ENCODE data around the gene CX3CL1.

CX3CL1 gene

DNA sequence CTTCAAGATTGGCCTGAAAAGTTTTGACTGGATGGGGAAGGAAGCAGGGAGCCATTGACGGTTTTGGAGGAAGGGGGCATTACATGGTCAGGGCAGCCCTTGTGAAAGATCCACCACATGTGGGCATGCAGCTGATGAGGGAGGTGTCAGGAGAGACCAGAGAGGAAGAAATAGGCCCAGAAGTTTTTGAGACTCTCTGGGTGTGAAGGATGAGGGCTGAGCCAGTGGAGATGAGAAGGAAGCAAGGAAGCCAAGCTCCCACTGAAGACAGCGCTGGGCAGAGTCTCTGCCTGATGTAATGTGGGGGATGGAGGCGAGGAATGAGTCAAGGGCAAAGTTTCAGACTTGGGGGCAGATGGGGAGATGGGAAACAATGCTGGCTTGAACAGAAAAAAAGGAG, 32.8 kb downstream of the CX3CL1 start:
- no peak for DNase-seq (ENCODE audit: low spot score)

DNA sequence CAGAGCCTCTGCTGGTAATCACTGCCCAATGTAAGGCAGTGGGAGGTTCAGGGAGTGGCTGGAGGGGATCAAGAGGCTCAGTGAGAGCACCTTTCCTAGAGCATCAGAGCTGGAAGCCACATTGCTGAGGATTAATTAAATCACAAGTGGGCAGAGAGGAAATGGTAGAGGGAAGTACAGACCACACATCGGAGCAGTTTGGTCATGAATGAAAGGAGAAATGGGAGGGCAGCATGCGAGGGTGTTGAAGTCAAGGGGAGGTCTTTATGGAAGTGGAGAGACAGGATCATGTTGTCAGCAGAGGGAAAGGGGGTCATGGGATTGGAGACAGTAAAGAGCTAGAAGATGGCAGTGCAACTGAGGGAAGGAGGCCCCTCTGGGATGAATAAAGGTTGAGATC, 34.6 kb downstream of the CX3CL1 start:
- no peak for DNase-seq (ENCODE audit: low spot score)

DNA sequence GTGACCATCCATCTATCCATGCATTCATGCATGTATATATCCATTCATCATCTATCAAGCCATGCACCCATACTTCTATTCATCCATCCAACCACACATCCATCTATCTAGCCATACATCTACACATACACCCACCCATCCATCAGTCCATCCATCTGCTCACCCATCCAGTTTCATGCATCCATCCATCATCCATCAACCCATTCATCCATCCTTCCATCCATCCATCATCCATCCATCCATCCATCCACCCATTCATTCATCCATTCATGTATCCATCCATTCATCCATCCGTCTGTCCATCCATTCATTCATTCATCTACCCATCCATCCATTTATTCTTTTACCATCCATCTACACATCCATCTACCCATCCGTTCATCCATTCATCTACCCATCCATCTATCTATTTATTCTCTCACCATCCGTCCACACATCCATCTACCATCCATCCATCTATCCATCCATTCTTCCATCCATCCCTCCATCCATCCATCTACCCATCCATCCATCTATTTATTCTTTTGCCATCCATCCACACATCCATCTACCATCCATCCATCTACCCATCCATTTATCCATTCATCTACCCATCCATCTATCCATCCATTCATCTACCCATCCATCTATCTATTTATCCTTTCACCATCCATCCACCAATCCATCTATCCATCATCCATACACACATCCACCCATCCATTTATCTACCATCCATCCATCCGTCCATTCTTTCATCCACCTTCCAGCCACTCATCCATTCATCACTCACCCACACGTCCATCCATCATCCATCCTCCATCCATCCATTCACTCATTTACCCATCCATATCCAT, 35.4 kb downstream of the CX3CL1 start:
- no peak for DNase-seq (ENCODE audit: low spot score)

DNA sequence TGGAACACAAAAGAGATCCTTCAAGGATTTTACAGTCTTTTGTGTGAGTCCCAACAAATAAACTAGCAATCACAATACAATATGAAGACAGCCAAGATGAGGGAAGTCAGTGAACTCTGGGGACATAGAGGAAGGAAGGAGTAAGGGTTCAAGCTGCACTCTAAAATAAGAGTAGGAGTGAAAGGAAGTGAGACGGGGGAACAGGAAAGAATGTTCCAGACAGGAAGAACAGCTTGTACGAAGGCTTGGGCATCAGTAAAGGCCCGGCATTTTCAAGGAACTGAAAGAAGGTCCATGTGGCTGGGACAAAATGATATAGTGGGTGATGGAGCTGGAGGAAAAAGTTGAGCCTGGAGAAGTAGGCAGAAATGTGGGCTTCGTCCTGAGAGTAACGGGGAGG, 36.8 kb downstream of the CX3CL1 start:
- no peak for DNase-seq (ENCODE audit: low spot score)

DNA sequence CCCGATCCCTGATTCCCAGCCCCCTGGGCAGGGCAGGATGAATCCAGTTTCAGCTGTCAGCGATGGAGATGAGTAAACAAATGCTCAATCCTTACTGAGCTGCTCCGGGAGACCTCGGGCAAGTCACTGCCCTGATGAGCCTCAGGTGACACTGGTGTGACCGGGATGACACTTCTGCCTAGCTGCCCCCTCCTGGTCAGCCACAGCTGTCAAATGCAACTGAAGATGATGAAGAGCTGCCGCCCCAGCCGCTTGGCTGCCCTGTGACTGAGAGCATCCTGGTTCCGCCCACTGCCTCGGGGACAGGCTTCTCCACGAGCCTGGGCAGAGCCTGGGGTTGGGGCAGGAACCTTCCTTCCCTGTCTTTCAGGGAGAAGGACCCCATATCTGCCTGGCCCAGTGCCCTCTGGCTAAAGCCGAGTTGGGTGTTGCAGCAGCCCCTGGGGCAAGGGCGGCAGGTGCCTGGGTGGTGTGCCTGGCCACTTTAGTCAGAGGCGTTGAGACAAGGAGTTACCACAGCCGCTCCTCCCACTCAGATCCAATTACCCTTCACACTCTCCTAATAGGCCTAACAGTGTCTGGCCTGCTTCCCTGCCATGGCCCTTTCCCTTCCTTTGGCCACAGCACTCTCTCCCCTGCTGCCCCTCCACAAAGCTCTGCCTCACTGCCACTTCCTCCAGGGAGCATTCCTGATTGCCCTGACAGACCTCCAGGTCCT, 37.7 kb downstream of the CX3CL1 start:
- no peak for DNase-seq (ENCODE audit: low spot score)

DNA sequence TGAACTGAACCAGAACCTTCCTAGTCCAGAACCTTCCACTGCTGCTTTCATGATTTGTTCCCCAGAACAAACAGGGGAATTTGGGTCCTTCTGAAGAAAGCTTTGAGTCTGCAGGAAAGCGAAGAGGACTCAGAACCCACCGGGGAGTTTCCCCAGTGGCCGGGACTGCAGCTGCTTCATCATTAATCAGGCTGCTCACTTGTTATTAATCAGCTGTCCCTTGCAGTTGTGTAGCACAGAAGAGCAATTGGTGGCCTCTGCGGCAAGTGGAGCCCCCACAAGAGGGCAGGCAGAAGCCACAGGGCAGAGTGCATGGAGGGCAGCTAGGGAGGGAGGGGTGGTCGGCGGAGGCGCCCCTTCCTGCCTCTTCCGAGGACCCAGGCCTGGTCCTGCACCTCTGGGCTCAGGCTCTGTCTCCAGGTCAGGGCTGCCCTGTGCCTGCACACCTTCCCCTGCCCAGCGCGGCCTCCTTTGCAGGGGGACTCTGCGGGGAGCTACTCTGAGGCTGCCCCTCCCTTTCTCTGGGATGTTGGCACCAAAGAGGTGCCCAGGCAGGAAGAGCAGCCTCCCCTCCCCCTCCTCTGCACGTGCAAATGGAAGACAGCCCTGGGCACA, 39.2 kb downstream of the CX3CL1 start:
- no peak for DNase-seq (ENCODE audit: low spot score)

DNA sequence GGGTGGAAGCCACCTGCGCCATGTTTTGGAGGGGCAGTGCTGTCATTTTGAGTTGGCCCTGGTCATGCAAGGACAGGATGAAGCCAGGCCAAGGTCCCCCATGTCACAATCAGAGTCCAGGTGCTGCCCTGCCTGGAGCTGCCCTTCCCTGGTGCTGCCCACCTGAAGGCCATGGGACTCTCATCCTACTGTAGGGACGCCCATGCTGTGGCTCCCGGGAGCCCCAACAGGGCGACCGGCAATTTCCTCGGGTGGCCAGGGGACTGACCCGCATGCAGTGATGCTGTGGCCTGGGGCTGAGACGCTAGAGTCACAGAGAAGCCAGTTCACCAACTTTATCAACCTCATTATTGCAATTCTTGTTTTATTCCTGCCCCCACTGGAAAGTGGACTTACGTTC, 40.3 kb downstream of the CX3CL1 start:
- DNase-seq (ENCODE audit: low spot score) = no peak

DNA sequence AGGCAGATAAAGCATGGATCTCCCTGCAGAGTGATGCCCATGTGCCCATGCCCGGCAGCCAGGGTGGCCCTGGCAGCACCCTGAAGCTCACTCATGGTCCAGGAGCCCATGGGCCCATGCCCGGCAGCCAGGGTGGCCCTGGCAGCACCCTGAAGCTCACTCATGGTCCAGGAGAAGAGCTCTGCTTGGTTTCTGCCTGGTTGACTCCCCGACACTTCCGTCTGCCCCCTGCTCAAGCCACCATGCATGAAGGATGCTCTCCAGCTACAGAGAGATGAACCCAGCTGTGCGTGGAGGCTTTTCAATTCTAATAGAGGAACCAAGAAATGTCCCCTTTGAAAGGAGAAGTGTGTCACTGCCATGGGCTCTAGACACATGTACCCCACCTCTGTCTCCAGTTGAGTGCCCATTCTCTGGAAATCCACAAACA, 41.0 kb downstream of the CX3CL1 start:
- DNase-seq (ENCODE audit: low spot score) = no peak

DNA sequence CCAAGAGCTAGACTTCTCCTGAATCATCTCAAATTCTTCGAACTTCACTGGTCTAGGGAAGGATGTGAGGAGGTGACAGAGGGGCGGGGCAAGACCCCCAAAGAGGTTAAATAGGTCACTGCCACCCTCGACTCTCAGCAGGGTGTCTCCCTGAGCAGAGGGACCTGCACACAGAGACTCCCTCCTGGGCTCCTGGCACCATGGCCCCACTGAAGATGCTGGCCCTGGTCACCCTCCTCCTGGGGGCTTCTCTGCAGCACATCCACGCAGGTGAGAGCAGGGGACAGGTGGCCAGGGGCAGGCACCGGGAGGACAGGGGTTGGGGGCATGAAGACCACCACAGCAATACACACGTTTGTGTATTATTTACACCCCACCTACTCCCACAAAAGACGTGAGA, 41.4 kb downstream of the CX3CL1 start:
- no peak for DNase-seq (ENCODE audit: low spot score)

DNA sequence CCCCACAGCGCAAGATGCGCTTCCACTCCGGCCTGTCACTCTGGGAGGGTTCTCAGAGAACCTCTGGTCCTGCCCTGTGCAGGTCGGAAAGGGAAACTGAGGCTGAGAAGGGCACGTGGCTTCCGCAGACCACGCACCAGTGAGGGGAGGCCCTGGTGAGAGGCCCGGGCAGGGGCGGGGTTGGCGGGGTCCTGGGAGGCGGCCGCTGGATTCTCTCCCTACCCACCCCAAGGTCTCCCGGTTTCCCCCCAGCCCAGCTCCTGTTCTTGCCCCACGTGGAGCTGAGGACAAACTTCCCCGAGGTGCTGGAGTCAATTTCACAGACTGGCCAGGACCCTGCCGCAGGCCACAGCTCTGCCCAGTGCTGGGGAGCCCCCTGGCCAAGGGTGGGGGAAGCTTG, 43.8 kb downstream of the CX3CL1 start:
- no peak for DNase-seq (ENCODE audit: low spot score)

DNA sequence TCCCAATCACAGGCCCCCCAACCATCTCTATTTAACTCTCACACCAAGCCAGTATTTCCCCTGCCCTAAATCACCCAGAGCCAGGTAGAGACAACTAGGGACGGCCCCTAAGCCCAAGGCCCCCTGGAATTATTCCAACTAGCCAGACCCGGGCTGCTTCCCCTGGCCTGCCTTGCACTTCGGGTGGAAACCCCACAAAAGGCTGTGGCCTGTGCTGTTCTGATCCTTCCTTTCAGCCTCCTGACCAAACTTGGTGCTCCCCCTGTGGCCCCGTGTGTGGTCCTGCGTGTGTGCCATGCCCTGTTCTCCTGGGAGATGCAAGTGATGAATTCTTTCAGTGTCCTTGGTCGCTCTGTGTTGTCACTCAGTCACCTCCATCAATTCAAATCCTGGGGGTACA, 47.2 kb downstream of the CX3CL1 start:
- DNase-seq (ENCODE audit: low spot score) = no peak

DNA sequence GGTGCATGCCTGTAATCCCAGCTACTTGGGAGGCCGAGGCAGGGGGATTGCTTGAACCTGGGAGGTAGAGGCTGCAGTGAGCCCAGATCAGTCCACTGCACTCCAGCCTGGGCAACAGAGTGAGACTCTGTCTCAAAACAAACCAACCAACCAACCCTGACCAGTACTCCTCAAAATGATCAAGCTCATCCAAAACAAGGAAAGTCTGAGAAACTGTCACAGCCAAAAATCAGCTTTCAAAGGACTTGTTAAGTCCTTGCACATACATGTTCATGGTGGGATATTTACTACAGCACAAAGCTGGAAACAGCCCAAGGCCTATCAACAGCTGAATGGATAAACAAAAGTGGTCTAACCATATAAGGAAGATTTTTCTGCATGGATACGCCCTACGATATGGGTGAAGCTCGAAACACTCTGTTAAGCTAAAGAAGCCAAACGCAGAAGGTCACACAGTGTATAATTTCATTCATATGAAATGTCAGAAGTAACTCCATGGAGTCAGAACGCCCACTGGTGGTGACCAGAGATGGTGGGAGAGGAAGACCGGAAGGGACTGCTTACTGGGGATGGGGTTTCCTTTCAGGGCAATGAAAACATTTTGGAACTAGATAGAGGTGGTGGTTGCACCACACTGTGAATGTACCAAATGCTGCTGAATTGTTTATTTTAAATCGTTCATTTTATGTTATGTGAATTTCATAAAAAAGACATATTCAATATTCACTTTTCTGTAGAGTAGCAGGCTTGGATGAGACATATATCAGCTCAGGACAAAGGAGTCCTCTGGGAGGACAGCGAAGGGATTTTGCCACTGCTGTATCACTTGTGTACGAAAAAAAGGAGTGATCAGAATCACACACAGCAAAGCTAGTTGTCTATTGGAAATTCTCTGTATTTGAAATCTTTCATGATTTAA, 50.0 kb downstream of the CX3CL1 start:
- DNase-seq (ENCODE audit: low spot score) = peak; percentile 52

DNA sequence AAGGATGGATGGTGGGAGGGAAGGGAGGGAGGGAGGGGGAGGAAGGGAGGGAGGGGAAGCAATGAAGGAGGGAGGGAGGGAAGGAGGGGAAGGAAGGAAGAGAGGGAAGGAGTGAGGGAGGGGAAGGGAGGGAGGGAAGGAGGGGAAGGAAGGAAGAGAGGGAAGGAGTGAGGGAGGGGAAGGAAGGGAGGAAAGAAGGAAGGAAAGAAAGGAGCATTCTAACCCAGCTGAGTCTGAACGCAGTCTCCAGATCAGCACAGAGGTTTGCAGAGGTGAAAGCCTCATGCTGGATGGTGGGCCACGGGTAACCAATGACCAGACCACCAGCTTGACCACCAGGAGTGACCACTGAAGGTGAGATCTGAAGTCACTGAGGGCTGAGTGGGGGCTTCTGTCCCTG, 50.9 kb downstream of the CX3CL1 start:
- no peak for DNase-seq (ENCODE audit: low spot score)

DNA sequence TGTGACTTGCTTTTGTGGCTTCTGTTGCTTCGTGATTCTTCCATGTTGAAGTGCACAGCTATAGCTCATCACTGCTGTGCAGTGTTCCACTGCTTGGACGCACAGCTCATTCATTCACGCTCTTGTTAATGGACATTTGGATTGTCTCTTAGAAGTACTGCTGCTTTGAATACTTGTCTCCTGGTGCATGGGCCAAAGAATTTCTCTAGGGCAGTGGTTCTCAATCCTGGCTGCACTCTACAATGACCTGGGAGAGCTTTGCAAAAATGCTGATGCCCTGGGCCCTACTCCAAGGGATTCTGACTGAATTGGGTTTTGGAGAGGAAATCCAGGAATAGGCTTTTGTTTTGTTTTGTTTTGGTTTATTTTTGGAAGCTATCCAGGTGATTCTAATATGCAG, 52.3 kb downstream of the CX3CL1 start:
- DNase-seq (ENCODE audit: low spot score) = no peak

DNA sequence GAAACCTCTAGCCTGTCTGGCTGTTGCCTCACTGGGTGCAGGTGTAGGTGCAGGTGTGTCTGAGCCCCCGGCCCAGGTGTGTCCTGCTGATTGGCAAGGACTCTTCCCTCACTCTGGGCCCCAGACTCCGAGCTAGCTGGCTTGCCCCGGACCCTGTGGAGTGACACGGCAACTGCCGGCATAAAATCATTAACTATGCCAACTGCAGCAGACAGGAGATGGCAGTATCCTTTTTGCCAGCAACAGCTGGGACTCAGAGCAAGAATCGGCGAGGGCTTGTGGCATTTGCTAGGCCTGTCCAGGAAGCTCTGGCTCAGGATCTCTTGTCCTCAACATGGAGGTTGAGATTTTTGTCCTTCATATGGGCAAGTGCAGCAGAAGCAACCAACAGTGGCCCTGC, 54.1 kb downstream of the CX3CL1 start:
- no peak for DNase-seq (ENCODE audit: low spot score)

DNA sequence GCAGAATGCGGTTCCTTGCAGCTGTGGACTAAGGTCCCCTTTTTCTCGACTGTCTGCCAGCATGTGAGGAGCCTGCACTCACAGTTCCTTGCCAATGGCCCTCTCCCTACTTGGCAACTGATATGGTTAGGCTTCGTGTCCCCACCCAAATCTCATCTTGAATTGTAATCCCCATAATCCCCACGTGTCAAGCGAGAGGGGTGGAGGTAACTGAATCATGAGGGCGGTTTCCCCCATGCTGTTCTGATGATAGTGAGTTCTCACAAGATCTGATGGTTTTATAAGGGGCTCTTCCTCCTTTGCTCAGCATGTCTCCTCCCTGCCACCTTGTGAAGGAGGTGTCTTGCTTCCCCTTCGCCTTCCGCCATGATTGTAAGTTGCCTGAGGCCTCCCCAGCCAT, 55.0 kb downstream of the CX3CL1 start:
- no peak for DNase-seq (ENCODE audit: low spot score)

DNA sequence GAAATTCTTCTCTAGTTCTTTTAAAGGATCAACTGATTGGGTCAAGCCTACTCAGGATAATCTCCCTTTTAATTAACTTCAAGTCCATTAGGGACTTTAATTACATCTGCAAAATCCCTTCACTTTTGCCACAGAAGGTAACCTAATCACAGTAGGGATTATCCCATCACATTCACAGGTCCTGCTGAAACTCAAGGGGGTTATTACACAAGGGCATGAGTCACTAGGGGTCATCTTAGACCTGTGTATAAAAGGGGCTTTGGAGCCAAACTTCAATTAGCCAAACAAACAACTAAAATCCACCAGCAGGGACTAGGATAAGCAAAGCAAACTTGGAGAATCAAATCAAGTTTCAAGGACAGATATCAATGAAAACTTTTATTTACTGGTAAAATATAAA, 55.5 kb downstream of the CX3CL1 start:
- DNase-seq (ENCODE audit: low spot score) = no peak

DNA sequence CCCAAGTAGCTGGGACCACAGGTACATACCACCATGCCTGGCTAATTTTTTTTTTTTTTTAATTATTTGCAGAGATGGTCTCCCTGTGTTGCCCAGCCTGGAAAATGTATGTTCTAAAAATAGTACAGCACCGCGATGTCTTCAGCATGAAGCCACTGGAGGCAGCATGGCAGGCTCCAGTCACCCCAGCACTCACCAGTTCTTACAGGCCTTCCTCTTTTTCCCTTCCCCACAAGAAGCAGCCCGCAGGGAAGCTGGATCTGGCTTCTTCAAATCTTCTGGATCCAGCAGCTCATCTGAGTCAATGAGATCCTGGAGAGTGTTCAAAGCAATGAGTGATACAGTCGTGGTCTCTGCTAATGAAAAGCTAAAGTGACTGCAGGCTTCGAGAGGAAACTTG, 58.7 kb downstream of the CX3CL1 start:
- no peak for DNase-seq (ENCODE audit: low spot score)

DNA sequence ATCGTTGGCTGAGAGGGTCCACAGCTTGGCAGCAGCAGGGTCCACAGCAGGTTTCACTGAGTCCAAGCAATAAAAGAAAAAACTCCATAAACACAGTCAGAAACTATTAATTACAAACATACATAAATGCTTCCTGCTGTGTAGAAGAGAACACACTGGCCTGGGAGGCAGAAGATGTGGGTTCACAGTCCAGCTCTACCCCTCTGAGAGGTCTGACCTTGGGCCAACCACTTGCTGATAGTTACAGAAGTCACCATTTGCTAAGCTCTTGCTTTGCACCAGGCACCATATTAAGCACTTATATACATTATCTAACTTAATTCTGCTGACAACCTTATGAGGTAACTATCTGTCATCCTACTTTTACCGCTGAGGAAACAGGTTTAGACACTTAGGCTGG, 60.2 kb downstream of the CX3CL1 start:
- DNase-seq (ENCODE audit: low spot score) = no peak

DNA sequence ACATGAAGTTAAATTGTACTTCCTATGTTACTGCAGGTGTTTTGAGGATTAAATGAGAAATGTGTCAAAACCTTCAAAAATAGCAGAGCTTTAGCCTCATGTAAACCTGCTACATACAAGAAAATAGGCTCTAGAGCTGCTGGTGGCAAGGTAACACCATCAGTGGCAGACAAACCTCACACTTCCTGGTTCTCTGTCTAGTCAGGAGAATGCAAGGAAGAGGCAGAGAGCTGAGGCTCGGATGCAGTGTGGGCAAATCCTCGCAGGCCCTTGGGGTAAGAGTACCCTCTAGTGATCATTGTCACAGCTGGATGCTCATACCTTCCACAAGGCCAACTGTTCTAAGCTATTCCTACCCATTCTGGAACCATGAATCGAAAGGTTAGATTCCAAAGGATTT, 60.7 kb downstream of the CX3CL1 start:
- DNase-seq (ENCODE audit: low spot score) = no peak

DNA sequence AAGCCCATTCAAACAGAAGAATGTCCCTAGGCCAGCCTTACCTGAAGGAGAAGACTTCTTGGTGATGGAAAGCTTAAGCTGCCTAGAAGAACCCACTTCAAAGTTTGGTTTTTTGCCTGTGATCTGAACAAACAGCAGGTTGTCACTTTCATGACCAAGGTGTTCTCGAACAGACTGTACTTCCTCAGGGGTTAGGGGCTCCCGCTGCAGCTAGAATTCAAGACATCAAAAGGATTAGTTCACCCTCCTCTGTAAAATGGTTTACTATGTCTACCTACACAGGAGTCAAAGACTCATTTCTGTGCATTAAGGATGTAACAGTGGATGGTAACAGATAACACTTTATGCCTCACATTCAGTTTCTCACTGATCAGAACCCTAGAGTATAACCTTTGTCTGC, 61.7 kb downstream of the CX3CL1 start:
- no peak for DNase-seq (ENCODE audit: low spot score)
